T-cell (primary cell): ENCODE measurements around the gene BIRC2. TPM values are rescaled to one million over a fixed set of nuclear protein-coding genes. Genes with fewer than 3 reads are reported as not detected.

Source experiments
- ATAC-seq, 4 experiments: fragments of 200-7000 bp in 3 of 4; fragments of 150-1000 bp in 1 of 4; cut with Tn5 transposase; replicated peaks in 1 of 4; 1 replicate in 3 of 4; 2 replicates in 1 of 4; pipeline ENCODE4 v1.10.0; 2021; ENCODE audit warnings: moderate library complexity in 3 of 4, mild to moderate bottlenecking in 2 of 4, moderate number of reproducible peaks in 1 of 4
- CTCF ChIA-PET, 2 donors: fragments of 300-600 bp; sonication (Branson Sonifier 250); formaldehyde crosslinking; loops; one replicate each; lab custom pipeline; 2022; ENCODE audit warnings: antibody characterized with exemption in 2 of 2; lab: Charles Lee
- POLR2A ChIA-PET, 2 donors: fragments of 300-600 bp; sonication (Branson Sonifier 250); formaldehyde crosslinking; loops; one replicate each; lab custom pipeline; 2022; ENCODE audit warnings: antibody characterized with exemption in 2 of 2; lab: Charles Lee
- DNase-seq, 35 experiments: peaks; one replicate each; pipeline versions ENCODE4 v3.0.0 to v3.0.0-alpha.2; 2013 to 2023
- H3K27ac ChIP-seq: one replicate; pipeline ENCODE4 v1.5.1; 2013; ENCODE audit warnings: low read length
- H3K27me3 ChIP-seq, 2 experiments: replicated peaks in 1 of 2; 1 replicate in 1 of 2; 2 replicates in 1 of 2; pipeline versions ENCODE4 v1.6.1 to v1.7.0; 2013; ENCODE audit warnings: low read length in 1 of 2, mixed read lengths in 1 of 2; ENCODE audit not compliant: control insufficient read depth in 2 of 2, insufficient read depth in 2 of 2; ENCODE audit errors: extremely low read depth in 1 of 2
- H3K36me3 ChIP-seq, 2 donors: 1 replicate in 1 of 2; 2 replicates in 1 of 2; pipeline versions ENCODE4 v1.6.1 to v1.7.0; 2013; ENCODE audit warnings: low read length in 1 of 2; ENCODE audit not compliant: control insufficient read depth in 2 of 2, insufficient read depth in 1 of 2; ENCODE audit errors: extremely low read depth in 1 of 2
- H3K4me1 ChIP-seq, 2 experiments: 1 replicate in 1 of 2; 2 replicates in 1 of 2; pipeline versions ENCODE4 v1.6.1 to v1.7.0; 2013; ENCODE audit warnings: low read length in 2 of 2, mixed read lengths in 1 of 2; ENCODE audit not compliant: insufficient read depth in 2 of 2, control insufficient read depth in 1 of 2; ENCODE audit errors: extremely low read depth in 1 of 2
- H3K4me3 ChIP-seq, 2 donors: 1 replicate in 1 of 2; 2 replicates in 1 of 2; pipeline versions ENCODE4 v1.5.1 to v1.7.0; 2013; ENCODE audit warnings: mild to moderate bottlenecking in 2 of 2, low read length in 1 of 2, moderate library complexity in 1 of 2; ENCODE audit not compliant: control insufficient read depth in 1 of 2; ENCODE audit errors: extremely low read depth in 1 of 2
- H3K9me3 ChIP-seq: 2 replicates; pipeline ENCODE4 v1.7.0; 2013
- H3K27ac Mint-ChIP-seq, 2 donors: one replicate each; pipeline ENCODE4 v1.8.0; 2020 to 2021; ENCODE audit warnings: mild to moderate bottlenecking in 2 of 2, mixed read lengths in 2 of 2
- H3K27me3 Mint-ChIP-seq, 2 donors: one replicate each; pipeline ENCODE4 v1.8.0; 2021 to 2022; ENCODE audit warnings: mixed read lengths in 2 of 2
- H3K36me3 Mint-ChIP-seq: one replicate; pipeline ENCODE4 v1.8.0; 2021; ENCODE audit warnings: mixed read lengths
- H3K4me1 Mint-ChIP-seq, 3 donors: one replicate each; pipeline ENCODE4 v1.8.0; 2020 to 2022; ENCODE audit warnings: mixed read lengths in 3 of 3, mild to moderate bottlenecking in 1 of 3
- H3K4me3 Mint-ChIP-seq, 3 donors: one replicate each; pipeline ENCODE4 v1.8.0; 2020 to 2022; ENCODE audit warnings: mild to moderate bottlenecking in 3 of 3, mixed read lengths in 3 of 3, moderate library complexity in 3 of 3
- H3K9me3 Mint-ChIP-seq, 3 donors: one replicate each; pipeline ENCODE4 v1.8.0; 2020 to 2022; ENCODE audit warnings: mixed read lengths in 3 of 3
- WGBS: methylation state at CpG from one replicate; pipeline ENCODE4 v1.1.5; 2013; ENCODE audit warnings: missing lambda C conversion rate; ENCODE audit not compliant: insufficient coverage; 5-methylcytosine and 5-hydroxymethylcytosine counted together
- total RNA-seq, 35 experiments: library from RNA in 6 of 35; stranded (reverse) in 6 of 35; fragments of 120-200 nt in 1 of 35; gene quantifications; one replicate each; pipeline versions ENCODE4 v1.2.1 to v1.2.4 and lab custom pipeline; 2013 to 2026

Gene BIRC2
- total RNA-seq, 5 donors from 2014 or later (not counting 1 experiment from before 2014, with no cell fraction given): 53.3 to 100 (median 60.8) TPM

- ATAC-seq (no peak), DNase-seq (no peak)
- Mint-ChIP-seq H3K4me1 (peaks cover 60 to 64% (median 60%) of the 10 kb centered on the region in 3 donors), H3K9me3 (no peaks in the 10 kb centered on the region), H3K27ac (peak overlapping the region; percentile 23 to 39), H3K36me3 (peaks cover 51% of the 10 kb centered on the region), H3K27me3 (no peaks in the 10 kb centered on the region), H3K4me3 (no peak overlapping the region)
- POLR2A ChIA-PET: interaction anchor here (0.6 to 1.0 kb wide), 3 partner anchors 10 to 39 kb away, joined by 3 to 10 read pairs (median 3); no protein-coding TSS in a partner anchor
- CTCF ChIA-PET: interaction anchor here in 1 of 2 donors (0.7 to 4.3 kb wide), 3 partner anchors 9 to 100 kb away, joined by 3 to 26 read pairs (median 4); no protein-coding TSS in a partner anchor
- H3K36me3 ChIP-seq: peaks cover 2 to 55% of the 10 kb centered on the region in 2 donors
- no peaks in the 10 kb centered on the region for H3K27me3 ChIP-seq
- H3K9me3 ChIP-seq: no peaks in the 10 kb centered on the region
- H3K4me3 ChIP-seq: no peak overlapping the region
- peaks cover 6 to 8% of the 10 kb centered on the region in 2 experiments for H3K4me1 ChIP-seq
- no peak overlapping the region for H3K27ac ChIP-seq
- WGBS: no CpG with 5 or more reads among the region's 2 CpGs
Observed at GRCh38 chr11:102399189-102399588, 52.2 kb downstream of the BIRC2 start.

DNA sequence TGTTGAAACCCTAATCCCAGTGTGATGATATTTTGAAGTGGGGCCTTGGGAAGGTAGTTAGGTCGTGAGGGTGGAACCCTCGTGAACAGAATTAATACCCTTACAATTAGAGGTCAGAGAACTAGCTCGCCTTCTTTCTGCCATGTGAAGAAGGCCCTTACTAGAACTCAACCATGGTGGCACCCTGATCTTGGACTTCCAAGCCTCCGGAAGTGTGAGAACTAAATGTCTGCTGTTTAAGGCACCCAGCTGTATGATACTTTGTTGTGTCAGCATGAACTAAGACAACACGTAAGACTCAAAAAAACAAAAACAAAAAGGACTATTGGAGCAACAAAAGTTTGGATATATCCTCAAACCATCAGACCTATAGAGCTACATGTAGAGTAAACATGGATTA, 53.6 kb downstream of the BIRC2 start:
- H3K36me3 ChIP-seq: peaks cover 4 to 55% of the 10 kb centered on the region in 2 donors
- DNase-seq (no peak), ATAC-seq (no peak)
- peaks cover 67 to 79% (median 70%) of the 10 kb centered on the region in 3 donors for H3K4me1 Mint-ChIP-seq
- H3K9me3 Mint-ChIP-seq: no peaks in the 10 kb centered on the region
- no peaks in the 10 kb centered on the region for H3K27me3 ChIP-seq
- no CpG with 5 or more reads among the region's 5 CpGs for WGBS
- CTCF ChIA-PET: interaction anchor here (0.5 to 4.3 kb wide), 3 partner anchors 10 to 144 kb away, joined by 4 to 26 read pairs (median 6); no protein-coding TSS in a partner anchor
- no peak overlapping the region for H3K27ac ChIP-seq
- H3K4me3 ChIP-seq: no peak overlapping the region
- H3K9me3 ChIP-seq: no peaks in the 10 kb centered on the region
- POLR2A ChIA-PET: interaction anchor here in 1 of 2 donors (0.6 kb wide), 1 partner anchor 51 kb away, joined by 3 read pairs; no protein-coding TSS in a partner anchor
- H3K4me1 ChIP-seq: peaks cover 8 to 9% of the 10 kb centered on the region in 2 experiments
- no peaks in the 10 kb centered on the region for H3K27me3 Mint-ChIP-seq
- H3K36me3 Mint-ChIP-seq: peaks cover 45% of the 10 kb centered on the region
- H3K27ac Mint-ChIP-seq: peak overlapping the region; percentile 61 to 81
- H3K4me3 Mint-ChIP-seq: no peak overlapping the region

DNA sequence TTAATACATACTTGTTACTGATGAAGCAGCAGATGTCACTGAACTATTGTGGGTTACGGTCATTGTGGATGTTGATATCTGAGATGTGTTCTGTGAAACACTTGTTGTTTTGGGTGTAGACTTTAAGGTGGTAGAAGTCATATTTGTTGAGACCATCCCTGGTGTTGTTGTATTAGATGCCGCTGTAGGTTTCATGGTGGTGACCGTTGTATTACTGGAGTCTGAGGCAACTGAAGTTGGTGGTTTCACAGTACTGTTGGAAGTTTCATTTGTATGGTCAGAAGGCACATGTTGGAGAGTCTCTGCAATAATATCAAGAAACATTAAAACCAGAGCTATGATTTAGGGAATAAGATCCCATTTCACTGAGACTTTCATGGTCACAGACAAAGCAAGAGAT, 54.9 kb downstream of the BIRC2 start:
- CTCF ChIA-PET: interaction anchor here (0.8 to 4.3 kb wide), 4 partner anchors 9 to 35 kb away, joined by 4 to 26 read pairs (median 5); no protein-coding TSS in a partner anchor
- Mint-ChIP-seq H3K27ac (peak overlapping the region in 1 of 2 donors; percentile 6), H3K36me3 (peaks cover 50% of the 10 kb centered on the region), H3K27me3 (no peaks in the 10 kb centered on the region), H3K4me3 (no peak overlapping the region), H3K9me3 (no peaks in the 10 kb centered on the region), H3K4me1 (peaks cover 68 to 80% (median 73%) of the 10 kb centered on the region in 3 donors)
- no peak for ATAC-seq
- no peaks in the 10 kb centered on the region for H3K27me3 ChIP-seq
- no peak for DNase-seq
- H3K4me1 ChIP-seq: peaks cover 9 to 18% of the 10 kb centered on the region in 2 experiments
- no peak overlapping the region for H3K27ac ChIP-seq
- POLR2A ChIA-PET: no interaction called here
- WGBS: 69% methylated on average over 2 of the region's 3 CpGs
- no peaks in the 10 kb centered on the region for H3K9me3 ChIP-seq
- peaks cover 4 to 61% of the 10 kb centered on the region in 2 donors for H3K36me3 ChIP-seq
- no peak overlapping the region for H3K4me3 ChIP-seq

DNA sequence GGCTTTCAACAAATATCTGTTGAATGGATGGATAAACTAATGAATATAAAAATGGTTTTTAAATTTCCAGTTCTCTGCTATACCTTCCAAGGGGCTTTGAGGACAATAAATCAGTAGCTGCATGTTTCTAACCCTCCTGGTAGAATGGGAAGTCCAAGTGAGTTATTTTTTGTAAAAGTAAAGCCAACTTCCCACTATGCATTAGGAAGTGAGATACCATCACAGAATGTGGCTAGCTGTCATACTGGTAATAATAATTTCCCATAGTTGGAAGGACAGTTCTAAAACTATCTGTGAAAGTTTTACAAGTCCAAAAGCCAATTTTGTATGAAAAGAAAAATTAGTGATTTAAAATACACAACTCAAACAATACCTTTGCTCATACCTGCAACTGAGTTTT, 55.5 kb downstream of the BIRC2 start:
- peaks cover 11 to 25% of the 10 kb centered on the region in 2 experiments for H3K4me1 ChIP-seq
- Mint-ChIP-seq H3K36me3 (peaks cover 52% of the 10 kb centered on the region), H3K4me3 (no peak overlapping the region), H3K27ac (peak overlapping the region; percentile 68 to 77), H3K4me1 (peaks cover 68 to 80% (median 74%) of the 10 kb centered on the region in 3 donors), H3K9me3 (no peaks in the 10 kb centered on the region), H3K27me3 (no peaks in the 10 kb centered on the region)
- DNase-seq (no peak), ATAC-seq (no peak)
- ChIA-PET POLR2A (interaction anchor here in 1 of 2 donors (0.7 kb wide), 1 partner anchor 78 kb away, joined by 3 read pairs; no protein-coding TSS in a partner anchor), CTCF (interaction anchor here (0.6 to 4.3 kb wide), 7 partner anchors 10 to 52 kb away, joined by 3 to 26 read pairs (median 3); no protein-coding TSS in a partner anchor)
- H3K36me3 ChIP-seq: peaks cover 4 to 55% of the 10 kb centered on the region in 2 donors
- H3K27ac ChIP-seq: no peak overlapping the region
- no peaks in the 10 kb centered on the region for H3K9me3 ChIP-seq
- no peak overlapping the region for H3K4me3 ChIP-seq
- no peaks in the 10 kb centered on the region for H3K27me3 ChIP-seq

DNA sequence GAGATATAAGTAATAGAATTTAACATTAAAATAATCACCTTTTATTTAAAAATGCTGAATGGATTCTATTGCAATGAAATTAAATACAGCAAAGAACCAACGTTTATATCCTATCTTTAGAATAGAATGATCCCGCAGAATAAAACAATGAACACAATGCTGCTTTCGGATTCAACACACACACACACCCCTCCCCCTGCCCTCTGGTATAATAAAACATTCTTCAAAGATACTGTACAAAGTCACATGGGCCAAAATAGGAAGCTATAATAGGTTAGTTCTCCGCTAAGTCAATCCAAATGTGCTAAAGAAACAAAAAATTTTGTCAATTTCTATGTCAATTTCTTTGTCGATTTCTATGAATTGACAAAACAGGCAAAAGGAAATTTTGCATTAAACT, 58.5 kb downstream of the BIRC2 start:
- H3K4me1 Mint-ChIP-seq: peaks cover 79 to 89% (median 86%) of the 10 kb centered on the region in 3 donors
- H3K4me3 ChIP-seq: no peak overlapping the region
- peaks cover 4 to 37% of the 10 kb centered on the region in 2 donors for H3K36me3 ChIP-seq
- no peak for ATAC-seq
- no peaks in the 10 kb centered on the region for H3K27me3 Mint-ChIP-seq
- H3K9me3 Mint-ChIP-seq: no peaks in the 10 kb centered on the region
- POLR2A ChIA-PET: no interaction called here
- H3K9me3 ChIP-seq: no peaks in the 10 kb centered on the region
- peak overlapping the region in 1 of 3 donors; percentile 40 for H3K4me3 Mint-ChIP-seq
- H3K27ac Mint-ChIP-seq: peak overlapping the region; percentile 56 to 71
- CTCF ChIA-PET: interaction anchor here (0.5 to 1.4 kb wide), 5 partner anchors 11 to 94 kb away, joined by 3 to 5 read pairs (median 4); no protein-coding TSS in a partner anchor
- no peak overlapping the region for H3K27ac ChIP-seq
- peaks cover 25 to 31% of the 10 kb centered on the region in 2 experiments for H3K4me1 ChIP-seq
- 100% methylated on average over 2 of the region's 5 CpGs for WGBS
- DNase-seq: no peak
- peaks cover 58% of the 10 kb centered on the region for H3K36me3 Mint-ChIP-seq
- no peaks in the 10 kb centered on the region for H3K27me3 ChIP-seq

DNA sequence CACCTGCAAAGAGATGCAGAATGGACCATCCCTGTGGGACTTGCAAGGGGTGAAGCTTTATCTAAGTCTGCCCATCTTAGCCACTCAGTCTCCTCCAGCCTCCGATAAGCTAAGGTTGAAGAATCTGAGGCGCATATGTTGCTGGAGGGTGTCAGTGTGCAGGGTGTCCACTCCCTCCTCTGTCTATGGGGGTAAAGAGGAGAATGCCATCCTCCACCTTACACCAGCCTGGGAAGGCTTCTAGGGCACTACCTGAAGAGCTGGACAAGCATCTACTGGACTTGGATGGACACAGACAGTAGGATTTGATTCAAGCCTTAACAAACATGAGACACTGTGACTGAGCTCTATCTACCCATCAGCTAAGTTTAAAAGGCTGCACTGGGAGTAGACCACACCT, 59.1 kb downstream of the BIRC2 start:
- H3K4me1 ChIP-seq: peaks cover 26 to 35% of the 10 kb centered on the region in 2 experiments
- H3K36me3 ChIP-seq: peaks cover 4 to 33% of the 10 kb centered on the region in 2 donors
- peaks cover 54% of the 10 kb centered on the region for H3K36me3 Mint-ChIP-seq
- DNase-seq (no peak), ATAC-seq (peak in 1 of 4 experiments; percentile 13)
- H3K4me3 ChIP-seq: no peak overlapping the region
- POLR2A ChIA-PET: interaction anchor here (0.6 to 1.1 kb wide), 4 partner anchors 20 to 45 kb away, joined by 3 to 9 read pairs (median 6); no protein-coding TSS in a partner anchor
- H3K4me3 Mint-ChIP-seq: peak overlapping the region in 1 of 3 donors; percentile 40
- H3K27ac Mint-ChIP-seq: peak overlapping the region; percentile 66 to 71
- CTCF ChIA-PET: interaction anchor here (0.5 to 1.4 kb wide), 6 partner anchors 8 to 64 kb away, joined by 3 to 5 read pairs (median 4); no protein-coding TSS in a partner anchor
- H3K27me3 Mint-ChIP-seq: no peaks in the 10 kb centered on the region
- H3K27ac ChIP-seq: no peak overlapping the region
- no CpG with 5 or more reads among the region's 2 CpGs for WGBS
- no peaks in the 10 kb centered on the region for H3K9me3 ChIP-seq
- no peaks in the 10 kb centered on the region for H3K9me3 Mint-ChIP-seq
- H3K4me1 Mint-ChIP-seq: peaks cover 81 to 92% (median 90%) of the 10 kb centered on the region in 3 donors
- H3K27me3 ChIP-seq: no peaks in the 10 kb centered on the region
